Fibroblast of lung (primary cell): ENCODE results near the gene CEP152.

Source experiments
- CTCF ChIP-seq, 2 donors: IDR thresholded peaks in 1 of 2; conservative IDR thresholded peaks in 1 of 2; 1 replicate in 1 of 2; 2 replicates in 1 of 2; pipeline ENCODE4 v1.5.1; 2011 to 2012; ENCODE audit warnings: low read length in 2 of 2, control low read depth in 1 of 2, inconsistent platforms in 1 of 2, low read depth in 1 of 2, mild to moderate bottlenecking in 1 of 2
- EZH2 ChIP-seq: IDR thresholded peaks from 2 replicates; pipeline ENCODE4 v1.5.1; 2012; ENCODE audit warnings: low read length, control low read depth, mild to moderate bottlenecking; ENCODE audit errors: missing control alignments

GRCh38 chr15:48845123-48845522 is 34.3 kb upstream of the CEP152 start:
- no peak for TF ChIP-seq CTCF (conservative IDR thresholded peaks at IDR 0.05 in 1 of 2, IDR thresholded peaks at IDR 0.05 in 1 of 2; ENCODE audit: low read depth in 1 of 2, low read length in 2 of 2)
- TF ChIP-seq EZH2 = no peak
